H1 (cell line): ENCODE results near the gene DYRK1A. TPM values are rescaled to one million over a fixed set of nuclear protein-coding genes. Genes with fewer than 3 reads are reported as not detected.
A peak's percentile ranks its signal among the peaks of the same experiment; 100 is the strongest.

Source experiments
- CTCF ChIA-PET: fragments of 300-600 bp; sonication (Branson Sonifier 250); formaldehyde crosslinking; loops from one replicate; lab custom pipeline; 2021; ENCODE audit not compliant: partially characterized antibody; lab: Charles Lee
- POLR2A ChIA-PET: fragments of 300-600 bp; sonication (Branson Sonifier 250); formaldehyde crosslinking; loops from one replicate; lab custom pipeline; 2021; ENCODE audit warnings: inconsistent platforms; ENCODE audit not compliant: partially characterized antibody; lab: Charles Lee
- DNase-seq, 2 experiments: peaks; one replicate each; pipeline versions ENCODE4 v3.0.0 to v3.0.0-alpha.2; 2010 to 2022; ENCODE audit warnings: low spot score in 2 of 2, low read depth in 1 of 2, mixed read lengths in 1 of 2
- FAIRE-seq: peaks from 2 replicates; lab custom pipeline; 2011; peaks lifted over from hg19 to GRCh38; lab: Jason Lieb, UNC
- H2AFZ ChIP-seq: 2 replicates; pipeline ENCODE4 v1.8.1; 2012; ENCODE audit warnings: low read length, inconsistent platforms
- H2AK5ac ChIP-seq: 2 replicates; pipeline ENCODE4 v1.6.1; 2013; ENCODE audit warnings: low read depth, low read length
- H2BK120ac ChIP-seq: replicated peaks from 2 replicates; pipeline ENCODE3; 2013; ENCODE audit warnings: low read depth, low read length, inconsistent platforms
- H2BK12ac ChIP-seq: 2 replicates; pipeline ENCODE4 v1.6.1; 2013; ENCODE audit warnings: low read depth, low read length
- H2BK15ac ChIP-seq: 2 replicates; pipeline ENCODE4 v1.6.1; 2013; ENCODE audit warnings: low read length
- H2BK20ac ChIP-seq: 2 replicates; pipeline ENCODE4 v1.6.1; 2013; ENCODE audit warnings: low read length
- H2BK5ac ChIP-seq: 2 replicates; pipeline ENCODE4 v1.6.1; 2013; ENCODE audit warnings: low read depth, low read length
- H3K14ac ChIP-seq: 2 replicates; pipeline ENCODE4 v1.6.1; 2013; ENCODE audit warnings: inconsistent platforms; ENCODE audit not compliant: insufficient read length
- H3K18ac ChIP-seq: 2 replicates; pipeline ENCODE4 v1.6.1; 2013; ENCODE audit warnings: low read length; ENCODE audit errors: extremely low read depth
- H3K23ac ChIP-seq: 2 replicates; pipeline ENCODE4 v1.6.1; 2013; ENCODE audit warnings: inconsistent platforms; ENCODE audit not compliant: insufficient read length
- H3K23me2 ChIP-seq: 2 replicates; pipeline ENCODE4 v1.6.1; 2013; ENCODE audit warnings: low read depth, low read length
- H3K27ac ChIP-seq: 2 replicates; pipeline ENCODE4 v1.6.1; 2011; ENCODE audit warnings: low read depth, low read length, inconsistent platforms
- H3K27me3 ChIP-seq, 4 experiments: replicated peaks in 1 of 4; 1 replicate in 1 of 4; 2 replicates in 3 of 4; pipeline versions ENCODE4 v1.6.1 to v1.8.1; 2011 to 2013; ENCODE audit warnings: low read length in 3 of 4, mild to moderate bottlenecking in 3 of 4, inconsistent platforms in 2 of 4, mixed read lengths in 2 of 4, moderate library complexity in 1 of 4; ENCODE audit not compliant: control insufficient read depth in 3 of 4, insufficient read depth in 3 of 4; ENCODE audit errors: extremely low read depth in 1 of 4
- H3K36me3 ChIP-seq, 4 experiments: 2 replicates each; pipeline versions ENCODE4 v1.6.1 to v1.8.1; 2011 to 2013; ENCODE audit warnings: mild to moderate bottlenecking in 4 of 4, low read length in 3 of 4, moderate library complexity in 2 of 4, control low read depth in 1 of 4, inconsistent platforms in 1 of 4; ENCODE audit not compliant: insufficient read depth in 4 of 4, control insufficient read depth in 2 of 4
- H3K4ac ChIP-seq: replicated peaks from 2 replicates; pipeline ENCODE3; 2013; ENCODE audit warnings: low read length, low read depth, mixed read lengths, inconsistent platforms; ENCODE audit not compliant: insufficient read length
- H3K4me1 ChIP-seq, 4 experiments: replicated peaks in 1 of 4; 1 replicate in 1 of 4; 2 replicates in 3 of 4; pipeline versions ENCODE4 v1.6.1 to v1.8.1; 2011 to 2013; ENCODE audit warnings: low read length in 3 of 4, inconsistent platforms in 2 of 4, mixed read lengths in 1 of 4; ENCODE audit not compliant: insufficient read depth in 4 of 4, control insufficient read depth in 3 of 4
- H3K4me2 ChIP-seq, 2 experiments: 2 replicates each; pipeline versions ENCODE4 v1.6.1 to v1.8.1; 2011 to 2013; ENCODE audit warnings: low read depth in 2 of 2, low read length in 2 of 2, control low read depth in 1 of 2, inconsistent platforms in 1 of 2, mild to moderate bottlenecking in 1 of 2; ENCODE audit not compliant: insufficient read depth in 1 of 2
- H3K4me3 ChIP-seq, 4 experiments: fragments of 200-600, 300-600 bp in 1 of 4; sonication (generic), shearing (Covaris generic), sonication (Bioruptor Twin) in 1 of 4; 2 replicates each; pipeline versions ENCODE4 v1.5.1 to v1.8.1; 2011 to 2016; ENCODE audit warnings: low read length in 4 of 4, low read depth in 3 of 4, control low read depth in 2 of 4, inconsistent platforms in 2 of 4, mild to moderate bottlenecking in 2 of 4, mixed read lengths in 1 of 4, moderate library complexity in 1 of 4; ENCODE audit not compliant: insufficient read depth in 2 of 4; ENCODE audit errors: extremely low read depth in 1 of 4
- H3K56ac ChIP-seq: replicated peaks from 2 replicates; pipeline ENCODE3; 2013; ENCODE audit warnings: low read depth, mild to moderate bottlenecking, mixed read lengths, low read length, inconsistent platforms; ENCODE audit not compliant: insufficient read length
- H3K79me1 ChIP-seq: 2 replicates; pipeline ENCODE4 v1.6.1; 2013; ENCODE audit warnings: low read depth, low read length, control low read depth
- H3K79me2 ChIP-seq, 2 experiments: 2 replicates each; pipeline versions ENCODE4 v1.6.1 to v1.8.1; 2012 to 2013; ENCODE audit warnings: low read length in 2 of 2, mild to moderate bottlenecking in 2 of 2, inconsistent platforms in 1 of 2; ENCODE audit not compliant: insufficient read depth in 2 of 2, control insufficient read depth in 1 of 2
- H3K9ac ChIP-seq, 4 experiments: replicated peaks in 1 of 4; 1 replicate in 1 of 4; 2 replicates in 3 of 4; pipeline versions ENCODE4 v1.6.1 to v1.8.1; 2011 to 2013; ENCODE audit warnings: low read depth in 3 of 4, low read length in 3 of 4, control low read depth in 2 of 4, mild to moderate bottlenecking in 2 of 4, moderate library complexity in 2 of 4, inconsistent platforms in 1 of 4; ENCODE audit errors: extremely low read depth in 1 of 4
- H3K9me3 ChIP-seq, 2 experiments: 2 replicates each; pipeline versions ENCODE4 v1.6.1 to v1.8.1; 2012 to 2013; ENCODE audit warnings: mild to moderate bottlenecking in 2 of 2, moderate library complexity in 2 of 2, control low read depth in 1 of 2, inconsistent platforms in 1 of 2, low read depth in 1 of 2, low read length in 1 of 2, mixed read lengths in 1 of 2; ENCODE audit not compliant: insufficient read depth in 2 of 2
- H4K20me1 ChIP-seq, 2 experiments: replicated peaks in 1 of 2; 2 replicates each; pipeline versions ENCODE3 to v1.8.1; 2011 to 2013; ENCODE audit warnings: inconsistent platforms in 2 of 2, low read length in 2 of 2, mild to moderate bottlenecking in 1 of 2; ENCODE audit not compliant: insufficient read depth in 2 of 2, control insufficient read depth in 1 of 2
- H4K5ac ChIP-seq: 2 replicates; pipeline ENCODE4 v1.6.1; 2013; ENCODE audit warnings: low read length, low read depth, mixed read lengths, inconsistent platforms; ENCODE audit not compliant: insufficient read length
- H4K8ac ChIP-seq: 2 replicates; pipeline ENCODE4 v1.8.0; 2013; ENCODE audit warnings: mild to moderate bottlenecking, moderate library complexity, low read length, inconsistent platforms; ENCODE audit not compliant: insufficient read depth; ENCODE audit errors: extremely low read depth
- H4K91ac ChIP-seq: replicated peaks from 2 replicates; pipeline ENCODE3; 2013; ENCODE audit warnings: low read length, mixed read lengths, inconsistent platforms; ENCODE audit not compliant: insufficient read length
- CEBPB ChIP-seq: IDR thresholded peaks from 2 replicates; pipeline ENCODE4 v1.6.1; 2012; ENCODE audit warnings: low read depth, low read length
- CHD1 ChIP-seq: IDR thresholded peaks from 2 replicates; pipeline ENCODE4 v1.6.1; 2012; ENCODE audit warnings: low read depth, low read length, improper control_type of control experiment
- CHD2 ChIP-seq: IDR thresholded peaks from 2 replicates; pipeline ENCODE4 v1.6.1; 2012; ENCODE audit warnings: low read length, improper control_type of control experiment
- CTBP2 ChIP-seq: IDR thresholded peaks from 2 replicates; pipeline ENCODE4 v1.7.0; 2011; ENCODE audit warnings: borderline replicate concordance, mild to moderate bottlenecking, moderate library complexity, mixed read lengths, low read length; ENCODE audit not compliant: insufficient read depth, insufficient read length
- KDM1A ChIP-seq: fragments of 200-600, 300-600 bp; sonication (generic); IDR thresholded peaks from 2 replicates; pipeline ENCODE4 v1.7.1; 2016; ENCODE audit warnings: mild to moderate bottlenecking, low read length, borderline replicate concordance
- POLR2A ChIP-seq, 2 experiments: IDR thresholded peaks; 1 replicate in 1 of 2; 2 replicates in 1 of 2; pipeline ENCODE4 v1.6.1; 2011; ENCODE audit warnings: low read depth in 2 of 2, low read length in 2 of 2, mild to moderate bottlenecking in 2 of 2; ENCODE audit errors: control extremely low read depth in 1 of 2
- RBBP5 ChIP-seq: IDR thresholded peaks from 2 replicates; pipeline ENCODE4 v1.7.1; 2012; ENCODE audit warnings: low read depth, mild to moderate bottlenecking, inconsistent platforms, low read length, moderate library complexity, borderline replicate concordance
- RNF2 ChIP-seq: fragments of 200-900, 300-1000 bp; sonication (generic); IDR thresholded peaks from 2 replicates; pipeline ENCODE4 v1.7.1; 2016; ENCODE audit warnings: borderline replicate concordance, low read depth, mild to moderate bottlenecking, antibody characterized with exemption, low read length; ENCODE audit not compliant: poor library complexity, severe bottlenecking; ENCODE audit errors: missing control alignments
- SP2 ChIP-seq: IDR thresholded peaks from 2 replicates; pipeline ENCODE4 v1.6.1; 2012; ENCODE audit warnings: mild to moderate bottlenecking, low read length, inconsistent platforms
- USF2 ChIP-seq: IDR thresholded peaks from 2 replicates; pipeline ENCODE4 v1.6.1; 2011; ENCODE audit warnings: low read length, improper control_type of control experiment
- WGBS, 2 experiments: shearing (Covaris generic) in 1 of 2; methylation state at CpG; one replicate each; pipeline versions ENCODE4 v1.1.6 to v1.1.7; 2013 to 2015; ENCODE audit warnings: low lambda C conversion rate in 2 of 2, mixed read lengths in 2 of 2, inconsistent platforms in 1 of 2, low coverage in 1 of 2, missing lambda C conversion rate in 1 of 2; ENCODE audit not compliant: insufficient replicate concordance in 2 of 2, insufficient coverage in 1 of 2, insufficient read length in 1 of 2; ENCODE audit errors: extremely low coverage in 1 of 2, missing lambda C conversion rate in 1 of 2; 5-methylcytosine and 5-hydroxymethylcytosine counted together
- polyA plus RNA-seq, 7 experiments: library from polyadenylated mRNA; depleted of rRNA in 3 of 7; stranded (reverse) in 5 of 7; unstranded in 2 of 7; fragments of >200 nt in 5 of 7; fragments of 200-250 nt in 2 of 7; gene quantifications; 1 replicate in 5 of 7; 2 replicates in 1 of 7; 4 replicates in 1 of 7; pipeline versions ENCODE4 v1.2.1 to v1.2.3, GENCODE V29; 2011 to 2013; ENCODE audit warnings: missing spikeins in 2 of 7, mixed read lengths in 2 of 7
- total RNA-seq: library from RNA; stranded (reverse); fragmentation: NEBNext Ultra II Directional; extraction: Animal tissue kit (Norgen Biotek cat#: 25700); gene quantifications from 2 replicates; pipeline ENCODE4 v1.2.1, GENCODE V29; 2021

DYRK1A gene
- total and polyA plus RNA-seq, 2 of the 8 experiments (the other 6 are each of a cell fraction or from before 2014, with no cell fraction given), result 61.1 to 62.2 TPM

- H3K27ac ChIP-seq, result no peak overlapping the region
- no peak for FAIRE-seq
- no peaks in the 10 kb centered on the region for H3K23me2 ChIP-seq
- H2AK5ac ChIP-seq, result no peak overlapping the region
- no peak overlapping the region for H3K4me3 ChIP-seq
- H4K20me1 ChIP-seq, result no peaks in the 10 kb centered on the region
- no peak overlapping the region for H2BK5ac ChIP-seq
- CTCF ChIA-PET, result interaction anchor here (0.6 to 2.0 kb wide), 9 partner anchors 9 to 114 kb away, joined by 3 to 5 read pairs (median 4); no protein-coding TSS in a partner anchor
- H4K8ac ChIP-seq, result no peak overlapping the region
- H2BK12ac ChIP-seq, result no peak overlapping the region
- no peak overlapping the region for H2BK120ac ChIP-seq
- H2BK20ac ChIP-seq, result no peak overlapping the region
- no peaks in the 10 kb centered on the region for H3K9me3 ChIP-seq
- TF ChIP-seq CEBPB (no peak), POLR2A (IDR thresholded peaks at IDR 0.05; ENCODE audit: control extremely low read depth in 1 of 2, low read depth in 2 of 2, low read length in 2 of 2) (no peak), CTBP2 (no peak), KDM1A (no peak), RNF2 (no peak), SP2 (no peak), CHD1 (no peak), CHD2 (no peak), USF2 (no peak), RBBP5 (no peak)
- 92% methylated on average over 6 of the region's 6 CpGs; no CpG with 5 or more reads in 1 of the 2 experiments for WGBS, 2 experiments
- no peak overlapping the region for H3K18ac ChIP-seq
- DNase-seq, result peak in 1 of 2 experiments; percentile 39
- H4K5ac ChIP-seq, result no peak overlapping the region
- H3K9ac ChIP-seq, result no peak overlapping the region
- no peak overlapping the region for H2AFZ ChIP-seq
- no peaks in the 10 kb centered on the region for H3K27me3 ChIP-seq
- no peaks in the 10 kb centered on the region; a peak in 2 of 7 replicates for H3K4me1 ChIP-seq
- no peak overlapping the region for H3K14ac ChIP-seq
- POLR2A ChIA-PET, result interaction anchor here (2.1 kb wide), 1 partner anchor 35 kb away, joined by 9 read pairs; no protein-coding TSS in a partner anchor
- H3K79me1 ChIP-seq, result no peaks in the 10 kb centered on the region
- H3K56ac ChIP-seq, result no peak overlapping the region
- H3K23ac ChIP-seq, result no peak overlapping the region
- no peaks in the 10 kb centered on the region for H3K36me3 ChIP-seq
- H4K91ac ChIP-seq, result peak overlapping the region; percentile 29
- H3K79me2 ChIP-seq, result no peaks in the 10 kb centered on the region
- no peak overlapping the region for H3K4me2 ChIP-seq
- no peak overlapping the region for H3K4ac ChIP-seq
- no peak overlapping the region for H2BK15ac ChIP-seq
Measured at GRCh38 chr21:37529649-37530048, 163.1 kb downstream of the DYRK1A start.
